ENCODE results near the gene CA14. TPM values are rescaled to one million over a fixed set of nuclear protein-coding genes. Genes with fewer than 3 reads are reported as not detected.
A peak's percentile ranks its signal among the peaks of the same experiment; 100 is the strongest.

The CA14 gene
- total and polyA plus RNA-seq, 5 donors from 2014 or later, result 0.68 to 0.97 (median 0.71) TPM; not detected in 1

- ATAC-seq (ENCODE audit: low read depth in 2 of 2) (no peak), DNase-seq (no peak)
- Histone ChIP-seq H3K4me1 (ENCODE audit: control insufficient read depth, insufficient read depth, low read length, poor library complexity, severe bottlenecking) (peaks cover 20% of the 10 kb centered on the region), H3K27ac (ENCODE audit: insufficient read depth, low read length, poor library complexity, severe bottlenecking) (no peak overlapping the region), H3K9me3 (ENCODE audit: control insufficient read depth in 2 of 2, low read length in 2 of 2) (no peaks in the 10 kb centered on the region), H3K27me3 (ENCODE audit: control insufficient read depth, insufficient read depth, low read length) (no peaks in the 10 kb centered on the region), H3K36me3 (ENCODE audit: control insufficient read depth, insufficient read depth, low read length) (no peaks in the 10 kb centered on the region), H3K4me3 (ENCODE audit: low read depth, low read length) (no peak overlapping the region)
- Mint-ChIP-seq H3K36me3 (peaks cover 5% of the 10 kb centered on the region), H3K9me3 (no peaks in the 10 kb centered on the region), H3K27ac (peak overlapping the region in 1 of 3 donors; percentile 28), H3K27me3 (no peaks in the 10 kb centered on the region), H3K4me1 (peaks cover 9 to 20% (median 15%) of the 10 kb centered on the region in 4 donors), H3K4me3 (peak overlapping the region in 2 of 4 donors; percentile 44 to 46)
Measured at GRCh38 chr1:150237746-150238145, 19.8 kb upstream of the CA14 start.

GRCh38 chr1:150243003-150243402 lies 14.6 kb upstream of the CA14 start:
- Mint-ChIP-seq H3K9me3 (no peaks in the 10 kb centered on the region), H3K27me3 (peaks cover 7% of the 10 kb centered on the region), H3K4me3 (no peak overlapping the region), H3K4me1 (no peaks in the 10 kb centered on the region), H3K27ac (no peak overlapping the region), H3K36me3 (no peaks in the 10 kb centered on the region)
- no peak overlapping the region for H3K4me3 ChIP-seq (ENCODE audit: low read depth, low read length)
- no peaks in the 10 kb centered on the region for H3K27me3 ChIP-seq (ENCODE audit: control insufficient read depth, insufficient read depth, low read length)
- H3K4me1 ChIP-seq (ENCODE audit: control insufficient read depth, insufficient read depth, low read length, poor library complexity, severe bottlenecking), result no peaks in the 10 kb centered on the region
- H3K27ac ChIP-seq (ENCODE audit: insufficient read depth, low read length, poor library complexity, severe bottlenecking), result no peak overlapping the region
- no peak for ATAC-seq (ENCODE audit: low read depth in 2 of 2)
- H3K9me3 ChIP-seq (ENCODE audit: control insufficient read depth in 2 of 2, low read length in 2 of 2), result no peaks in the 10 kb centered on the region
- no peak for DNase-seq
- H3K36me3 ChIP-seq (ENCODE audit: control insufficient read depth, insufficient read depth, low read length), result no peaks in the 10 kb centered on the region

- no peaks in the 10 kb centered on the region for H3K4me1 Mint-ChIP-seq
- peaks cover 25% of the 10 kb centered on the region for H3K27me3 Mint-ChIP-seq
- H3K9me3 Mint-ChIP-seq, result no peaks in the 10 kb centered on the region
- H3K27me3 ChIP-seq (ENCODE audit: control insufficient read depth, insufficient read depth, low read length), result no peaks in the 10 kb centered on the region
- H3K4me3 Mint-ChIP-seq, result no peak overlapping the region
- H3K9me3 ChIP-seq (ENCODE audit: control insufficient read depth in 2 of 2, low read length in 2 of 2), result no peaks in the 10 kb centered on the region
- DNase-seq (no peak), ATAC-seq (ENCODE audit: low read depth in 2 of 2) (no peak)
- no peaks in the 10 kb centered on the region for H3K36me3 ChIP-seq (ENCODE audit: control insufficient read depth, insufficient read depth, low read length)
- H3K27ac ChIP-seq (ENCODE audit: insufficient read depth, low read length, poor library complexity, severe bottlenecking), result no peak overlapping the region
- H3K27ac Mint-ChIP-seq, result no peak overlapping the region
- H3K4me3 ChIP-seq (ENCODE audit: low read depth, low read length), result no peak overlapping the region
- H3K4me1 ChIP-seq (ENCODE audit: control insufficient read depth, insufficient read depth, low read length, poor library complexity, severe bottlenecking), result no peaks in the 10 kb centered on the region
- H3K36me3 Mint-ChIP-seq, result no peaks in the 10 kb centered on the region
Measured at GRCh38 chr1:150249936-150250335, 7.6 kb upstream of the CA14 start.

GRCh38 chr1:150256198-150256553 lies 1.4 kb upstream of the CA14 start:
- peaks cover 73% of the 10 kb centered on the region for H3K27me3 Mint-ChIP-seq
- DNase-seq (no peak), ATAC-seq (ENCODE audit: low read depth in 2 of 2) (no peak)
- Histone ChIP-seq H3K27me3 (ENCODE audit: control insufficient read depth, insufficient read depth, low read length) (peaks cover 27% of the 10 kb centered on the region), H3K9me3 (ENCODE audit: control insufficient read depth in 2 of 2, low read length in 2 of 2) (no peaks in the 10 kb centered on the region), H3K4me1 (ENCODE audit: control insufficient read depth, insufficient read depth, low read length, poor library complexity, severe bottlenecking) (peaks cover 12% of the 10 kb centered on the region), H3K36me3 (ENCODE audit: control insufficient read depth, insufficient read depth, low read length) (no peaks in the 10 kb centered on the region), H3K4me3 (ENCODE audit: low read depth, low read length) (peak overlapping the region; percentile 49), H3K27ac (ENCODE audit: insufficient read depth, low read length, poor library complexity, severe bottlenecking) (no peak overlapping the region)
- peak overlapping the region in 2 of 3 donors; percentile 57 to 88 for H3K27ac Mint-ChIP-seq
- H3K36me3 Mint-ChIP-seq, result no peaks in the 10 kb centered on the region
- H3K9me3 Mint-ChIP-seq, result no peaks in the 10 kb centered on the region
- peak overlapping the region in 3 of 4 donors; percentile 49 to 61 (median 52) for H3K4me3 Mint-ChIP-seq
- peaks cover 5 to 18% (median 13%) of the 10 kb centered on the region in 4 donors for H3K4me1 Mint-ChIP-seq

GRCh38 chr1:150256554-150257341 lies 826 bp upstream of the CA14 start:
- Mint-ChIP-seq H3K27me3 (peaks cover 70% of the 10 kb centered on the region), H3K4me3 (no peak overlapping the region), H3K27ac (no peak overlapping the region), H3K4me1 (peaks cover 5 to 18% (median 13%) of the 10 kb centered on the region in 4 donors), H3K36me3 (no peaks in the 10 kb centered on the region), H3K9me3 (no peaks in the 10 kb centered on the region)
- peaks cover 12% of the 10 kb centered on the region for H3K4me1 ChIP-seq (ENCODE audit: control insufficient read depth, insufficient read depth, low read length, poor library complexity, severe bottlenecking)
- ATAC-seq (ENCODE audit: low read depth in 2 of 2) (no peak), DNase-seq (no peak)
- H3K27ac ChIP-seq (ENCODE audit: insufficient read depth, low read length, poor library complexity, severe bottlenecking), result no peak overlapping the region
- no peaks in the 10 kb centered on the region for H3K9me3 ChIP-seq (ENCODE audit: control insufficient read depth in 2 of 2, low read length in 2 of 2)
- peaks cover 27% of the 10 kb centered on the region for H3K27me3 ChIP-seq (ENCODE audit: control insufficient read depth, insufficient read depth, low read length)
- H3K36me3 ChIP-seq (ENCODE audit: control insufficient read depth, insufficient read depth, low read length), result no peaks in the 10 kb centered on the region
- no peak overlapping the region for H3K4me3 ChIP-seq (ENCODE audit: low read depth, low read length)

GRCh38 chr1:150259217-150259616 lies 1.6 kb downstream of the CA14 start:
- peaks cover 12% of the 10 kb centered on the region for H3K4me1 ChIP-seq (ENCODE audit: control insufficient read depth, insufficient read depth, low read length, poor library complexity, severe bottlenecking)
- H3K27ac Mint-ChIP-seq, result no peak overlapping the region
- DNase-seq (no peak), ATAC-seq (ENCODE audit: low read depth in 2 of 2) (no peak)
- peaks cover 59% of the 10 kb centered on the region for H3K27me3 Mint-ChIP-seq
- H3K4me1 Mint-ChIP-seq, result peaks cover 5 to 18% (median 13%) of the 10 kb centered on the region in 4 donors
- H3K4me3 ChIP-seq (ENCODE audit: low read depth, low read length), result no peak overlapping the region
- no peaks in the 10 kb centered on the region for H3K36me3 Mint-ChIP-seq
- no peaks in the 10 kb centered on the region for H3K9me3 ChIP-seq (ENCODE audit: control insufficient read depth in 2 of 2, low read length in 2 of 2)
- peaks cover 27% of the 10 kb centered on the region for H3K27me3 ChIP-seq (ENCODE audit: control insufficient read depth, insufficient read depth, low read length)
- H3K36me3 ChIP-seq (ENCODE audit: control insufficient read depth, insufficient read depth, low read length), result peaks cover under 1% of the 10 kb centered on the region
- H3K27ac ChIP-seq (ENCODE audit: insufficient read depth, low read length, poor library complexity, severe bottlenecking), result no peak overlapping the region
- no peaks in the 10 kb centered on the region for H3K9me3 Mint-ChIP-seq
- no peak overlapping the region for H3K4me3 Mint-ChIP-seq

GRCh38 chr1:150259758-150260669 lies 2.4 kb downstream of the CA14 start:
- peaks cover 27% of the 10 kb centered on the region for H3K27me3 ChIP-seq (ENCODE audit: control insufficient read depth, insufficient read depth, low read length)
- peaks cover 9% of the 10 kb centered on the region for H3K36me3 ChIP-seq (ENCODE audit: control insufficient read depth, insufficient read depth, low read length)
- no peaks in the 10 kb centered on the region for H3K9me3 ChIP-seq (ENCODE audit: control insufficient read depth in 2 of 2, low read length in 2 of 2)
- Mint-ChIP-seq H3K4me3 (no peak overlapping the region), H3K27me3 (peaks cover 55% of the 10 kb centered on the region), H3K4me1 (peaks cover 5 to 18% (median 14%) of the 10 kb centered on the region in 4 donors), H3K36me3 (peaks cover 5% of the 10 kb centered on the region), H3K27ac (no peak overlapping the region), H3K9me3 (no peaks in the 10 kb centered on the region)
- ATAC-seq (ENCODE audit: low read depth in 2 of 2) (no peak), DNase-seq (no peak)
- peaks cover 12% of the 10 kb centered on the region for H3K4me1 ChIP-seq (ENCODE audit: control insufficient read depth, insufficient read depth, low read length, poor library complexity, severe bottlenecking)
- H3K27ac ChIP-seq (ENCODE audit: insufficient read depth, low read length, poor library complexity, severe bottlenecking), result no peak overlapping the region
- no peak overlapping the region for H3K4me3 ChIP-seq (ENCODE audit: low read depth, low read length)
